AG04449 (cell line): ENCODE results near the gene ANGPTL1.

ENCODE experiments used
- CTCF ChIA-PET: fragments of 350-600 bp; formaldehyde crosslinking; extraction: SDS; loops from one replicate; lab custom pipeline; 2021; ENCODE audit warnings: antibody characterized with exemption; lab: Yijun Ruan, JAX
- POLR2A ChIA-PET: fragments of 400-600, 350-600 bp; formaldehyde crosslinking; extraction: SDS; loops from one replicate; lab custom pipeline; 2020; ENCODE audit warnings: antibody characterized with exemption, inconsistent platforms; lab: Yijun Ruan, JAX
- DNase-seq: peaks from one replicate; pipeline ENCODE4 v3.0.0-alpha.2; 2010; ENCODE audit warnings: low read depth, low spot score
- H3K4me3 ChIP-seq: 2 replicates; pipeline ENCODE4 v1.5.1; 2011; ENCODE audit warnings: low read depth, mild to moderate bottlenecking, control low read depth, low read length
- CTCF ChIP-seq: IDR thresholded peaks from one replicate; pipeline ENCODE4 v1.5.1; 2011; ENCODE audit warnings: mild to moderate bottlenecking, moderate library complexity, low read length, control low read depth, inconsistent platforms; ENCODE audit not compliant: insufficient read depth; ENCODE audit errors: missing control alignments

The ANGPTL1 gene

DNA sequence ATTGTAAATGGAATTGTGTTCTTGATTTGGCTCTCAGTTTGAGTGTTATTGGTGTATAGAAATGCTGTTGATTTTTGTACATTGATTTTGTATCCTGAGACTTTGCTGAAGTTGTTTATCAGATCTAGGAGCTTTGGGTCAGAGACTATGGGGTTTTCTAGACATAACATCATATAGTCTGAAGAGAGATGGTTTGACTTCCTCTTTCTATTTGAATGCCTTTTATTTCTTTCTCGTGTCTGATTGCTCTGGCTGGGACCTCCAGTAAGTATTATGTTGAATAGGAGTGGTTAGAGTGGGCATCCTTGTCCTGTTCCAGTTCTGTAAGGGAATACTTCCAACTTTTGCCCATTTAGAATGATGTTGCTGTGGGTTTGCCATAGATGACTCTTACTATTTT is 39.1 kb upstream of the ANGPTL1 start:
- TF ChIP-seq CTCF: no peak
- ChIA-PET POLR2A (no interaction called here), CTCF (interaction anchor here (1.4 kb wide), 1 partner anchor 14 kb away, joined by 3 read pairs; no protein-coding TSS in a partner anchor)
- no peak overlapping the region for H3K4me3 ChIP-seq
- DNase-seq: no peak

DNA sequence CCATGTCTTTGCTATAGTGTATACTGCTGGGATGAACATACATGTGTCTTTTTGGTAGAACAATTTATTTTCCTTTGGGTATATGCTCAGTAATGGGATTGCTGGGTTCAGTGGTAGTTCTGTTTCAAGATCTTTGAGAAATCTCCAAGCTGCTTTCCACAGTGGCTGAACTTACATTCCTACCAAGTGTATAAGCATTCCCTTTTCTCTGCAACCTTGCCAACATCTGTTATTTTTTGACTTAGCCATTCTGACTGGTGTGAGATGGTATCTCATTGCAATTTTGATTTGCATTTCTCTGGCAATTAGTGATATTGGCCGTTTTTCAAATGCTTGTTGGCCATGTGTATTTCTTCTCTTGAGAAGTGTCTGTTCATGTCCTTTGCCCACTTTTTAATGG is 37.5 kb upstream of the ANGPTL1 start:
- TF ChIP-seq CTCF: no peak
- ChIA-PET CTCF (no interaction called here), POLR2A (no interaction called here)
- DNase-seq: peak; percentile 62
- H3K4me3 ChIP-seq: no peak overlapping the region

DNA sequence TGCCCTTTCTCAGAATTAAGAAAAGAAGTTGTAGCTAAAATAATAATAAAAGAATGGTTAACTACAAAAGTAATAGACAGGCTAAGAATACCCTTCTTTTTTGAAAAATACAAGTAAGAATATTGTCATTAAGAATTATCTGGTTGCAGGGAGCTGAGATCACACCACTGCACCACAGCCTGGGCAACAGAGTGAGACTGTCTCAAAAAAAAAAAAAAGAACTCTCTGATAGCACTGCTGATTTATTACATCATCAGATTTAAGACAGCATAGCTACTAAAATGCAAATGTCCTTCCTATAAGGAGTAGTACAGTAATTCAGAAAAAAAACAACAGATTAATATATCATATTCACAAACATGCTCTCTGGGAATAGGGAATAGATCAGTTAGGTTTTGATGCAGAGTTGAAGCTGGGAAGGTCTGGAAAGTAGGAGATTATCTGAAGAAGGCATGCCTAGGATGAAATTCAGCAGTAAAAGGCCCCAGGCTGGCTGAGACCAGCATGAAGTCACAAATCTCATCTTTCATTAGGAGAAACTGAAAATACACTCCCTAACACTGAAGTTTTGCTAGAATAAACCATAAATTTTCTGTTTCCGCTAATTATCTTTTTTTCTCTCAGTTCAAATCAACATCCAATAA is 30.7 kb upstream of the ANGPTL1 start:
- H3K4me3 ChIP-seq: no peak overlapping the region
- TF ChIP-seq CTCF: no peak
- DNase-seq: no peak
- ChIA-PET POLR2A (no interaction called here), CTCF (interaction anchor here (1.2 kb wide), 1 partner anchor 9 kb away, joined by 3 read pairs; no protein-coding TSS in a partner anchor)

- ChIA-PET CTCF (interaction anchor here (0.9 kb wide), 1 partner anchor 103 kb away, joined by 4 read pairs; no protein-coding TSS in a partner anchor), POLR2A (no interaction called here)
- no peak overlapping the region for H3K4me3 ChIP-seq
- no peak for DNase-seq
- TF ChIP-seq CTCF: no peak
Observed at GRCh38 chr1:178899402-178899801, 28.5 kb upstream of the ANGPTL1 start.

DNA sequence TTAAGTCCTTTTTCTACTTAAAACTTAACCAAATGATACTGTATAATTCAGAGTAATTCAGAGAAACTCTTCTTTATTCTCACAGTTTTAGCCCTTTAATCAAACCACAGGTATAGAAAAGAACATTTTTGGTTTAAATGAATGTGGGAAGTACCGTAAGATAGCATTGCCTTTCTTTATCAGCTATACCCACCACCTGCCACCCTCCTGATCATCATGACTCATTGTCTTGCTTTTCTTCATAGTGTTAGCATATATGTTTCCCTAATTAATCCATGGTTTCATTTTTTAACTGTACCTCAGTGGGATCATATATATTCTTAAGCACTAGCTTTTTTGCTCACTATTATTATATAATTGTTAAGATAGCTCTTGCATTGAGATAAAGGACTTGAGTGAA is 27.5 kb upstream of the ANGPTL1 start:
- no peak for TF ChIP-seq CTCF
- ChIA-PET POLR2A (interaction anchor here (0.5 kb wide), 1 partner anchor 40 kb away, joined by 3 read pairs; no protein-coding TSS in a partner anchor), CTCF (interaction anchor here (0.9 kb wide), 1 partner anchor 104 kb away, joined by 4 read pairs; no protein-coding TSS in a partner anchor)
- H3K4me3 ChIP-seq: no peak overlapping the region
- DNase-seq: no peak

- CTCF ChIA-PET: interaction anchor here (1.1 kb wide), 1 partner anchor 107 kb away, joined by 3 read pairs; no protein-coding TSS in a partner anchor
- no peak for TF ChIP-seq CTCF
- POLR2A ChIA-PET: no interaction called here
Observed at GRCh38 chr1:178895928-178896327, 25.1 kb upstream of the ANGPTL1 start.

More at GRCh38 chr1:178895928-178896327, 25.1 kb upstream of the ANGPTL1 start:
- DNase-seq: no peak
- H3K4me3 ChIP-seq: no peak overlapping the region
